ENCODE results near the gene CYB561D1.

GRCh38 chr1:109522026-109522425, 28.1 kb downstream of the CYB561D1 start:
- TF ChIP-seq POLR2A (IDR thresholded peaks at IDR 0.05) (no peak), CTCF (IDR thresholded peaks at IDR 0.05) (no peak)

Measured in lower leg skin (tissue), 3 donors.